Measurements from ENCODE around the gene TANGO6.

DNA sequence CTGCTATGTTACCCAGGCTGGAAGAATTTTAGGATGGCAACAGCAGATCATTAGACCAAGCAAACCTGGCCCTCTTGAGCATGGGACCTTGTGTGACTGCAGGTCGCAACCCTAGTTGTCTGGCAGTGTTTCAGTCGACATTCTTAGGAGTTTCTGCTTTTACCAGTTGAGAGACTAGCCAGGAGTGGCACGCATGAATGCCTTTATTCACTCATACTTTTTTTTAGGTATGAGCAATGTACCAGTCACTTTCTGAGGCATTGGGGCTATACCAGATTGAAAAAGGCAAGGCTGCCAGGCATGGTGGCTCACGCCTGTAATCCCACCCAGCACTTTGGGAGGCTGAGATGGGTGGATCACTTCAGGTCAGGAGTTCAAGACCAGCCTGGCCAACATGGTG lies 233.9 kb downstream of the TANGO6 start:
- TF ChIP-seq, protein P1, sequence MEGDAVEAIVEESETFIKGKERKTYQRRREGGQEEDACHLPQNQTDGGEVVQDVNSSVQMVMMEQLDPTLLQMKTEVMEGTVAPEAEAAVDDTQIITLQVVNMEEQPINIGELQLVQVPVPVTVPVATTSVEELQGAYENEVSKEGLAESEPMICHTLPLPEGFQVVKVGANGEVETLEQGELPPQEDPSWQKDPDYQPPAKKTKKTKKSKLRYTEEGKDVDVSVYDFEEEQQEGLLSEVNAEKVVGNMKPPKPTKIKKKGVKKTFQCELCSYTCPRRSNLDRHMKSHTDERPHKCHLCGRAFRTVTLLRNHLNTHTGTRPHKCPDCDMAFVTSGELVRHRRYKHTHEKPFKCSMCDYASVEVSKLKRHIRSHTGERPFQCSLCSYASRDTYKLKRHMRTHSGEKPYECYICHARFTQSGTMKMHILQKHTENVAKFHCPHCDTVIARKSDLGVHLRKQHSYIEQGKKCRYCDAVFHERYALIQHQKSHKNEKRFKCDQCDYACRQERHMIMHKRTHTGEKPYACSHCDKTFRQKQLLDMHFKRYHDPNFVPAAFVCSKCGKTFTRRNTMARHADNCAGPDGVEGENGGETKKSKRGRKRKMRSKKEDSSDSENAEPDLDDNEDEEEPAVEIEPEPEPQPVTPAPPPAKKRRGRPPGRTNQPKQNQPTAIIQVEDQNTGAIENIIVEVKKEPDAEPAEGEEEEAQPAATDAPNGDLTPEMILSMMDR (IDR thresholded peaks at IDR 0.05), result no peak
- no peak for TF ChIP-seq POLR2A (IDR thresholded peaks at IDR 0.05)

Measured in tibial nerve (tissue), 3 donors.